Body of pancreas (tissue), 4 donors: Measurements from ENCODE around the gene KRT23.

ENCODE experiments used
- CTCF ChIP-seq, 7 experiments: fragments of 450-650 bp in 4 of 7; fragments of 200-600 bp in 3 of 7; sonication (generic) in 3 of 7; IDR thresholded peaks; one replicate each; pipeline ENCODE4 v1.5.1; 2016 to 2019; ENCODE audit warnings: antibody characterized with exemption in 7 of 7
- POLR2A ChIP-seq, 3 donors: fragments of 450-650 bp; IDR thresholded peaks; one replicate each; pipeline ENCODE4 v1.6.1; 2016; ENCODE audit warnings: antibody characterized with exemption in 3 of 3, mild to moderate bottlenecking in 2 of 3

GRCh38 chr17:40975516-40975915 lies 38.1 kb upstream of the KRT23 start:
- TF ChIP-seq CTCF (IDR thresholded peaks at IDR 0.05) (no peak), POLR2A (IDR thresholded peaks at IDR 0.05) (no peak)
